SK-N-SH (cell line): ENCODE measurements around the gene TMEM62. TPM values are rescaled to one million over a fixed set of nuclear protein-coding genes. Genes with fewer than 3 reads are reported as not detected.
A peak's percentile ranks its signal among the peaks of the same experiment; 100 is the strongest.

ENCODE experiments used
- CTCF ChIA-PET: fragments of 300-600, 350-600 bp; formaldehyde crosslinking; extraction: SDS; loops from one replicate; lab custom pipeline; 2021; lab: Yijun Ruan, JAX
- POLR2A ChIA-PET: fragments of 350-600 bp; sonication (Branson Sonifier 250); formaldehyde crosslinking; extraction: SDS; loops from one replicate; lab custom pipeline; 2020; ENCODE audit warnings: antibody characterized with exemption, inconsistent platforms; lab: Yijun Ruan, JAX
- DNase-seq: peaks from one replicate; pipeline ENCODE4 v3.0.0; 2012
- H2AFZ ChIP-seq: fragments of 200-600 bp; sonication (generic); 2 replicates; pipeline ENCODE4 v1.8.1; 2016; ENCODE audit warnings: antibody characterized with exemption, mild to moderate bottlenecking, low read depth
- H3F3A ChIP-seq: fragments of 200-600 bp; sonication (generic); replicated peaks from 2 replicates; pipeline ENCODE3; 2016; ENCODE audit warnings: antibody characterized with exemption, mild to moderate bottlenecking; ENCODE audit not compliant: insufficient read depth
- H3K27ac ChIP-seq, 2 experiments: fragments of 200-500 bp in 1 of 2; fragments of 200-600 bp in 1 of 2; sonication (Bioruptor generic) in 1 of 2; sonication (generic), shearing (Covaris generic) in 1 of 2; 2 replicates each; pipeline versions ENCODE4 v1.5.1 to v1.6.1; 2014 to 2016; ENCODE audit warnings: low read depth in 2 of 2, inconsistent platforms in 1 of 2, low read length in 1 of 2, mild to moderate bottlenecking in 1 of 2, mixed read lengths in 1 of 2
- H3K27me3 ChIP-seq: fragments of 200-600 bp; sonication (generic), shearing (Covaris generic); 2 replicates; pipeline ENCODE4 v1.6.1; 2016; ENCODE audit warnings: mixed run types; ENCODE audit not compliant: insufficient read depth
- H3K36me3 ChIP-seq, 2 experiments: fragments of 200-500 bp in 1 of 2; fragments of 200-600 bp in 1 of 2; sonication (Bioruptor generic) in 1 of 2; sonication (generic) in 1 of 2; replicated peaks in 1 of 2; 2 replicates each; pipeline versions ENCODE3 to v1.5.1; 2014 to 2016; ENCODE audit warnings: low read length in 1 of 2, mild to moderate bottlenecking in 1 of 2; ENCODE audit not compliant: insufficient read depth in 2 of 2, control insufficient read depth in 1 of 2
- H3K4me1 ChIP-seq, 2 experiments: fragments of 200-500 bp in 1 of 2; fragments of 200-600 bp in 1 of 2; sonication (Bioruptor generic) in 1 of 2; sonication (generic), shearing (Covaris generic) in 1 of 2; 2 replicates each; pipeline versions ENCODE4 v1.5.1 to v1.6.1; 2014 to 2016; ENCODE audit warnings: low read depth in 1 of 2, low read length in 1 of 2, mixed run types in 1 of 2; ENCODE audit not compliant: insufficient read depth in 2 of 2, control insufficient read depth in 1 of 2
- H3K4me2 ChIP-seq: fragments of 200-600 bp; sonication (generic), shearing (Covaris generic); 2 replicates; pipeline ENCODE4 v1.6.1; 2017; ENCODE audit warnings: mixed run types
- H3K4me3 ChIP-seq, 2 experiments: fragments of 200-500 bp in 1 of 2; fragments of 200-600 bp in 1 of 2; sonication (Bioruptor generic) in 1 of 2; sonication (generic), shearing (Covaris generic) in 1 of 2; 2 replicates each; pipeline versions ENCODE4 v1.5.1 to v1.8.1; 2014 to 2016; ENCODE audit warnings: low read depth in 2 of 2, inconsistent platforms in 1 of 2, low read length in 1 of 2, mild to moderate bottlenecking in 1 of 2, mixed read lengths in 1 of 2, moderate library complexity in 1 of 2
- H3K79me2 ChIP-seq: fragments of 200-600 bp; sonication (generic); 2 replicates; pipeline ENCODE4 v1.8.1; 2017; ENCODE audit warnings: mild to moderate bottlenecking; ENCODE audit not compliant: insufficient read depth
- H3K9ac ChIP-seq: fragments of 200-600 bp; sonication (generic); 2 replicates; pipeline ENCODE4 v1.6.1; 2017; ENCODE audit warnings: mixed run types
- H3K9me2 ChIP-seq: fragments of 200-600 bp; sonication (generic); 2 replicates; pipeline ENCODE4 v1.6.1; 2017; ENCODE audit warnings: mixed run types
- H3K9me3 ChIP-seq: fragments of 200-600 bp; sonication (generic); 2 replicates; pipeline ENCODE4 v1.6.1; 2017; ENCODE audit warnings: mixed run types, mild to moderate bottlenecking, moderate library complexity
- H4K20me1 ChIP-seq: fragments of 200-600 bp; sonication (generic); 2 replicates; pipeline ENCODE4 v1.6.1; 2017; ENCODE audit warnings: mild to moderate bottlenecking, mixed run types; ENCODE audit not compliant: insufficient read depth
- EP300 ChIP-seq, 2 experiments: IDR thresholded peaks; 2 replicates each; pipeline versions ENCODE4 v1.4.0 to v1.6.1; 2012; ENCODE audit warnings: borderline replicate concordance in 1 of 2, low read depth in 1 of 2, low read length in 1 of 2
- EZH2phosphoT487 ChIP-seq: fragments of 200-600 bp; sonication (generic); IDR thresholded peaks from 2 replicates; pipeline ENCODE4 v1.6.1; 2017; ENCODE audit warnings: low read depth, mixed run types, mild to moderate bottlenecking, antibody characterized with exemption, moderate library complexity, borderline replicate concordance
- GABPA ChIP-seq: IDR thresholded peaks from 2 replicates; pipeline ENCODE4 v1.4.0; 2012; ENCODE audit warnings: low read depth, mild to moderate bottlenecking
- GATA2 ChIP-seq: sonication (generic); formaldehyde crosslinking; IDR thresholded peaks from 2 replicates; pipeline ENCODE4 v1.5.0; 2020; ENCODE audit warnings: mild to moderate bottlenecking, missing genetic modification reagents
- MEF2A ChIP-seq: IDR thresholded peaks from 2 replicates; pipeline ENCODE4 v1.4.0; 2012; ENCODE audit warnings: low read depth, borderline replicate concordance
- RAD21 ChIP-seq: IDR thresholded peaks from 2 replicates; pipeline ENCODE4 v1.6.1; 2012; ENCODE audit warnings: mild to moderate bottlenecking, low read length
- RXRA ChIP-seq: IDR thresholded peaks from 2 replicates; pipeline ENCODE4 v1.4.0; 2012; ENCODE audit warnings: low read depth, mild to moderate bottlenecking, borderline replicate concordance
- SIN3A ChIP-seq: IDR thresholded peaks from 2 replicates; pipeline ENCODE4 v1.6.1; 2012; ENCODE audit warnings: low read depth, mild to moderate bottlenecking, low read length, moderate library complexity, borderline replicate concordance
- SMC3 ChIP-seq: IDR thresholded peaks from 2 replicates; pipeline ENCODE4 v1.6.1; 2012; ENCODE audit warnings: low read depth, low read length, improper control_type of control experiment
- WGBS: methylation state at CpG from one replicate; pipeline ENCODE4 v1.1.6; 2017; ENCODE audit warnings: low lambda C conversion rate; 5-methylcytosine and 5-hydroxymethylcytosine counted together
- polyA plus RNA-seq, 3 experiments: library from polyadenylated mRNA; depleted of rRNA; stranded (reverse); fragments of >200 nt; gene quantifications; 2 replicates each; pipeline ENCODE4 v1.2.3, GENCODE V29; 2012
- TF ChIP-seq, protein P1 (sequence below): fragments of 200-600 bp; sonication (generic); IDR thresholded peaks from 2 replicates; pipeline ENCODE4 v1.6.1; 2017; ENCODE audit warnings: antibody characterized with exemption, mild to moderate bottlenecking, moderate library complexity

The TMEM62 gene
- polyA plus RNA-seq, 1 of the 3 experiments (the other 2 are of a cell fraction): 3.3 TPM

DNA sequence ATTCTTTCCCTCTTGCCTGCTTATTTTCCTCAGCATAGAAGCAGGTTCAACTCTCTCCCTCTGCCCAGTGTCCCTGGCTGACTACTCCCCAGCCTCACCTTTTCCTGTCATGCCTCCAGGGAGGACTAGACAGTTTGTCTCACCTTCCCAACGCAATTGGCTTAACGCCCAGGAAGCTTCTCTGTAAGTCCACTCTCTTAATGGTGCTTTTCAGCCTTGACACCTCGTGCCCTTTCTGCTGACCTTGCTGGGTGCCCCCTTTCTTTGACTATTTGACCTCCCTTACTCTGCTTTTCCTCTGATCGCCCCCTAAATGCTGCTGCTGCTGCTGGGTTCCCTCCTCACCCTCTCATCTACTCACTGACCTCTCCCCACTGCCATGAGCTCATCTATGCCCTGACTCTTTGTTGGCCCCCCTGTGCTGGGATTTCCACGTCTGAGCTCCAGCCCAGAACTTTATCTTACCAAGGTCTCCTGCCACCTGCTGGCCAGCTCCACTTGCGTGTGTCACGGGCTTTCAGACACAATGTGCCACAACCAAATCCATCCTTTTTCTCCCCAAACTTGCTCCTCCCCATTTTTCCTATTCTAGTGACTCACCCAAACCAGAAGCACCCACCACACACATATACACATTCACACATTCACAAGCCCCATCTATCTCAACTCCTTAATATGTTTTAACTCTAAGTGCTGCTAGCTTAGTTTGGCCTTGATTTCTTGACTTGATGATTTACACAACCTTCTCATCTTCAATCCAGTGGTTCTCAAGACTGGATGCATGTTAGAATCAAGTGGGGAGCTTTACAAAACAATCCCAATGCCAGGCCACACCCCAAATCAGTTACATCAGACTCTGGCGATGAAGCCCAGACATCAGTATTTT lies 70.9 kb downstream of the TMEM62 start:
- Histone ChIP-seq H3K36me3 (no peaks in the 10 kb centered on the region), H3K27ac (no peak overlapping the region), H3K4me2 (no peak overlapping the region), H3F3A (no peaks in the 10 kb centered on the region), H3K79me2 (no peaks in the 10 kb centered on the region), H3K9me3 (no peaks in the 10 kb centered on the region), H3K4me1 (peaks cover 0 to 5% of the 10 kb centered on the region in 2 experiments; a peak in 1 of 4 replicates), H3K27me3 (no peaks in the 10 kb centered on the region), H3K4me3 (no peak overlapping the region), H3K9me2 (no peaks in the 10 kb centered on the region), H2AFZ (no peak overlapping the region), H4K20me1 (no peaks in the 10 kb centered on the region), H3K9ac (no peak overlapping the region)
- peak; percentile 70 for DNase-seq
- ChIA-PET POLR2A (no interaction called here), CTCF (interaction anchor here (0.6 to 6.5 kb wide), 26 partner anchors 9 to 570 kb away, joined by 3 to 39 read pairs (median 4); partner anchors contain the start of gene CCNDBP1)
- 45% methylated on average over 8 of the region's 8 CpGs for WGBS
- TF ChIP-seq SMC3 (peak; percentile 50), RAD21 (peak; percentile 52), GABPA (no peak)
- TF ChIP-seq, protein P1, sequence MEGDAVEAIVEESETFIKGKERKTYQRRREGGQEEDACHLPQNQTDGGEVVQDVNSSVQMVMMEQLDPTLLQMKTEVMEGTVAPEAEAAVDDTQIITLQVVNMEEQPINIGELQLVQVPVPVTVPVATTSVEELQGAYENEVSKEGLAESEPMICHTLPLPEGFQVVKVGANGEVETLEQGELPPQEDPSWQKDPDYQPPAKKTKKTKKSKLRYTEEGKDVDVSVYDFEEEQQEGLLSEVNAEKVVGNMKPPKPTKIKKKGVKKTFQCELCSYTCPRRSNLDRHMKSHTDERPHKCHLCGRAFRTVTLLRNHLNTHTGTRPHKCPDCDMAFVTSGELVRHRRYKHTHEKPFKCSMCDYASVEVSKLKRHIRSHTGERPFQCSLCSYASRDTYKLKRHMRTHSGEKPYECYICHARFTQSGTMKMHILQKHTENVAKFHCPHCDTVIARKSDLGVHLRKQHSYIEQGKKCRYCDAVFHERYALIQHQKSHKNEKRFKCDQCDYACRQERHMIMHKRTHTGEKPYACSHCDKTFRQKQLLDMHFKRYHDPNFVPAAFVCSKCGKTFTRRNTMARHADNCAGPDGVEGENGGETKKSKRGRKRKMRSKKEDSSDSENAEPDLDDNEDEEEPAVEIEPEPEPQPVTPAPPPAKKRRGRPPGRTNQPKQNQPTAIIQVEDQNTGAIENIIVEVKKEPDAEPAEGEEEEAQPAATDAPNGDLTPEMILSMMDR: peak; percentile 73

DNA sequence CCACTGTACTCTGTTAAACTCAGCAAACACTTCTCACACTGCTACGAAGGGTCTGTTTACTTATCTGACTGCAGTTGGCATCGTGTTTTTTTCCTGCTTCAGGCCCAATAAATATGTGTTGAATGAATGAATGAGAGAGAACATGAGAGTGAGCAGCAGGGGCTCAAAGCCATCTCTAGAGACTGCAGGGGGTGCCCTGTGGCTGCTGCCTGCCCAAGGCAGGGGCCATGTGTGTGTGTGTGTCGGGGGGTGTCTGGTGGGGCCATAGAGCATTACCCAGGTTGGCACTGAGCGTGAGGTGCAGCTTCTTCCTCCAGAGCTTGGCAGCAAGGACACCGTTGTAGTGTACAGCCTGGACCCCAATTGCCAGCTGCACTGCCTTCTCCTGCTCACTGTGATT lies 72.7 kb downstream of the TMEM62 start:
- DNase-seq: no peak
- Histone ChIP-seq H3K27ac (no peak overlapping the region), H3K79me2 (no peaks in the 10 kb centered on the region), H3K9ac (no peak overlapping the region), H3K4me1 (peaks cover 0 to 5% of the 10 kb centered on the region in 2 experiments; a peak in 1 of 4 replicates), H3K27me3 (no peaks in the 10 kb centered on the region), H3K4me3 (no peak overlapping the region), H3F3A (no peaks in the 10 kb centered on the region), H3K9me2 (no peaks in the 10 kb centered on the region), H2AFZ (no peak overlapping the region), H3K4me2 (no peak overlapping the region), H3K36me3 (no peaks in the 10 kb centered on the region), H4K20me1 (no peaks in the 10 kb centered on the region), H3K9me3 (no peaks in the 10 kb centered on the region)
- POLR2A ChIA-PET: no interaction called here
- TF ChIP-seq RXRA (no peak), EZH2phosphoT487 (no peak), MEF2A (no peak), SIN3A (no peak), GATA2 (no peak), RAD21 (no peak), EP300 (IDR thresholded peaks at IDR 0.05; ENCODE audit: borderline replicate concordance in 1 of 2, low read depth in 1 of 2, low read length in 1 of 2) (no peak)
- WGBS: 53% methylated on average over 5 of the region's 5 CpGs
- CTCF ChIA-PET: interaction anchor here (1.1 to 6.5 kb wide), 3 partner anchors 11 to 79 kb away, joined by 5 to 39 read pairs (median 33); partner anchors contain the start of gene CCNDBP1
